ENCODE data around the gene STX8. TPM values are rescaled to one million over a fixed set of nuclear protein-coding genes. Genes with fewer than 3 reads are reported as not detected.

The STX8 gene
- total RNA-seq, 1 experiment from 2014 or later, result 50.3 TPM

- no peaks in the 10 kb centered on the region for H3K9me3 ChIP-seq (ENCODE audit: control insufficient read depth, insufficient read depth, low read depth, low read length)
- ChIA-PET POLR2A (no interaction called here), CTCF (no interaction called here)
- no peak for DNase-seq (ENCODE audit: low read depth, low spot score)
- H3K4me1 ChIP-seq (ENCODE audit: control insufficient read depth, insufficient read depth, low read length), result no peaks in the 10 kb centered on the region
- TF ChIP-seq REST (IDR thresholded peaks at IDR 0.05; ENCODE audit: insufficient read depth in 1 of 2, low read depth in 2 of 2, low read length in 1 of 2) (no peak), POLR2AphosphoS5 (IDR thresholded peaks at IDR 0.05; ENCODE audit: low read depth, low read length) (no peak), CTCF (IDR thresholded peaks at IDR 0.05) (no peak), SIN3A (IDR thresholded peaks at IDR 0.05; ENCODE audit: borderline replicate concordance, insufficient read depth, low read depth, low read length) (no peak), TCF7L2 (IDR thresholded peaks at IDR 0.05; ENCODE audit: low read depth, low read length) (no peak)
- BruUV-seq (replicated peaks), result no TSS peak
- in situ Hi-C loops (cut with HindIII; ENCODE audit: low pct_unique_long_range_greater_than_20kb, low sequenced_read_pairs) (no loop called here), intact Hi-C loops (cut with micrococcal nuclease; ENCODE audit: unreplicated experiment) (no loop called here)
- no peak for ATAC-seq
- no peaks in the 10 kb centered on the region for H3K36me3 ChIP-seq (ENCODE audit: control insufficient read depth, insufficient read depth, low read length)
- H3K27me3 ChIP-seq (ENCODE audit: control insufficient read depth, insufficient read depth, low read length), result no peaks in the 10 kb centered on the region
- no peak overlapping the region for H3K27ac ChIP-seq (ENCODE audit: low read length)
- no peak overlapping the region for H3K4me3 ChIP-seq (ENCODE audit: low read depth in 2 of 2, low read length in 2 of 2)
Measured at GRCh38 chr17:9472094-9472493, 103.5 kb downstream of the STX8 start.

- TF ChIP-seq SIN3A (IDR thresholded peaks at IDR 0.05; ENCODE audit: borderline replicate concordance, insufficient read depth, low read depth, low read length) (no peak), CTCF (IDR thresholded peaks at IDR 0.05) (no peak)
- Histone ChIP-seq H3K36me3 (ENCODE audit: control insufficient read depth, insufficient read depth, low read length) (no peaks in the 10 kb centered on the region), H3K4me1 (ENCODE audit: control insufficient read depth, insufficient read depth, low read length) (no peaks in the 10 kb centered on the region), H3K27me3 (ENCODE audit: control insufficient read depth, insufficient read depth, low read length) (no peaks in the 10 kb centered on the region), H3K9me3 (ENCODE audit: control insufficient read depth, insufficient read depth, low read depth, low read length) (no peaks in the 10 kb centered on the region), H3K27ac (ENCODE audit: low read length) (no peak overlapping the region), H3K4me3 (ENCODE audit: low read depth in 2 of 2, low read length in 2 of 2) (no peak overlapping the region)
- no TSS peak for BruUV-seq (replicated peaks)
- ChIA-PET CTCF (no interaction called here), POLR2A (no interaction called here)
- intact Hi-C loops (cut with micrococcal nuclease; ENCODE audit: unreplicated experiment), result no loop called here
- no peak for DNase-seq (ENCODE audit: low read depth, low spot score)
- ATAC-seq, result no peak
- in situ Hi-C loops (cut with HindIII; ENCODE audit: low pct_unique_long_range_greater_than_20kb, low sequenced_read_pairs), result no loop called here
Measured at GRCh38 chr17:9470171-9470570, 105.4 kb downstream of the STX8 start.

- no peaks in the 10 kb centered on the region for H3K9me3 ChIP-seq (ENCODE audit: control insufficient read depth, insufficient read depth, low read depth, low read length)
- CTCF ChIA-PET, result no interaction called here
- ATAC-seq, result no peak
- in situ Hi-C loops (cut with HindIII; ENCODE audit: low pct_unique_long_range_greater_than_20kb, low sequenced_read_pairs), result no loop called here
- POLR2A ChIA-PET, result no interaction called here
- H3K36me3 ChIP-seq (ENCODE audit: control insufficient read depth, insufficient read depth, low read length), result no peaks in the 10 kb centered on the region
- no peak overlapping the region for H3K27ac ChIP-seq (ENCODE audit: low read length)
- no peaks in the 10 kb centered on the region for H3K27me3 ChIP-seq (ENCODE audit: control insufficient read depth, insufficient read depth, low read length)
- BruUV-seq (replicated peaks), result no TSS peak
- H3K4me1 ChIP-seq (ENCODE audit: control insufficient read depth, insufficient read depth, low read length), result no peaks in the 10 kb centered on the region
- DNase-seq (ENCODE audit: low read depth, low spot score), result no peak
- no peak overlapping the region for H3K4me3 ChIP-seq (ENCODE audit: low read depth in 2 of 2, low read length in 2 of 2)
- TF ChIP-seq TCF7L2 (IDR thresholded peaks at IDR 0.05; ENCODE audit: low read depth, low read length) (no peak), CTCF (IDR thresholded peaks at IDR 0.05) (no peak), REST (IDR thresholded peaks at IDR 0.05; ENCODE audit: insufficient read depth in 1 of 2, low read depth in 2 of 2, low read length in 1 of 2) (no peak), POLR2AphosphoS5 (IDR thresholded peaks at IDR 0.05; ENCODE audit: low read depth, low read length) (no peak), SIN3A (IDR thresholded peaks at IDR 0.05; ENCODE audit: borderline replicate concordance, insufficient read depth, low read depth, low read length) (no peak)
- intact Hi-C loops (cut with micrococcal nuclease; ENCODE audit: unreplicated experiment), result no loop called here
Measured at GRCh38 chr17:9468937-9469336, 106.7 kb downstream of the STX8 start.
